ENCODE results near the gene COG2. TPM values are rescaled to one million over a fixed set of nuclear protein-coding genes. Genes with fewer than 3 reads are reported as not detected.
A peak's percentile ranks its signal among the peaks of the same experiment; 100 is the strongest.

COG2 gene
- 10 to 100 TPM; 21.9 to 34.4 (median 23.8) TPM for total RNA-seq

- peak within 1 kb of the TSS; percentile 75 for H3K4me3 ChIP-seq
- peaks cover 7% of the 10 kb centered on the region for H3K27me3 ChIP-seq
- peak within 1 kb of the TSS; percentile 81 for H3K27ac ChIP-seq
- WGBS = 0% methylated on average over 16 of the region's 62 CpGs
- TF ChIP-seq EP300 (IDR thresholded peaks at IDR 0.05) (no peak), CTCF (IDR thresholded peaks at IDR 0.05) (peak; percentile 97 to 100), POLR2A (IDR thresholded peaks at IDR 0.05) (peak in 1 of 2 donors; percentile 44), POLR2AphosphoS5 (IDR thresholded peaks at IDR 0.05) (peak in 2 of 3 donors; percentile 74 to 86)
- no peaks in the 10 kb centered on the region for H3K9me3 ChIP-seq
- DNase-seq (ENCODE audit: low spot score in 2 of 2) = peak; percentile 93 to 95
- H3K36me3 ChIP-seq = peaks cover 3% of the 10 kb centered on the region
- peaks cover 33% of the 10 kb centered on the region for H3K4me1 ChIP-seq
Measured at GRCh38 chr1:230642263-230642959, at the start of gene COG2. Gene COG2, plus strand, starts transcription at chr1:230642481. Its CDS starts 126 bp downstream, at chr1:230642607.

- Histone ChIP-seq H3K27me3 (no peaks in the 10 kb centered on the region), H3K4me3 (no peak overlapping the region), H3K27ac (no peak overlapping the region), H3K9me3 (no peaks in the 10 kb centered on the region), H3K4me1 (no peaks in the 10 kb centered on the region), H3K36me3 (no peaks in the 10 kb centered on the region)
- 67% methylated on average over 2 of the region's 2 CpGs for WGBS
- no peak for DNase-seq (ENCODE audit: low spot score in 2 of 2)
- TF ChIP-seq POLR2AphosphoS5 (IDR thresholded peaks at IDR 0.05) (no peak), EP300 (IDR thresholded peaks at IDR 0.05) (no peak), POLR2A (IDR thresholded peaks at IDR 0.05) (no peak), CTCF (IDR thresholded peaks at IDR 0.05) (no peak)
Measured at GRCh38 chr1:230592848-230593414, 49.4 kb upstream of the COG2 start.

GRCh38 chr1:230594214-230594773 lies 48.0 kb upstream of the COG2 start:
- Histone ChIP-seq H3K36me3 (no peaks in the 10 kb centered on the region), H3K4me1 (no peaks in the 10 kb centered on the region), H3K4me3 (no peak overlapping the region), H3K27me3 (no peaks in the 10 kb centered on the region), H3K27ac (no peak overlapping the region), H3K9me3 (no peaks in the 10 kb centered on the region)
- TF ChIP-seq POLR2A (IDR thresholded peaks at IDR 0.05) = no peak
- TF ChIP-seq POLR2AphosphoS5 (IDR thresholded peaks at IDR 0.05) = no peak
- TF ChIP-seq CTCF (IDR thresholded peaks at IDR 0.05) = no peak
- no peak for TF ChIP-seq EP300 (IDR thresholded peaks at IDR 0.05)
- no peak for DNase-seq (ENCODE audit: low spot score in 2 of 2)
- 85% methylated on average over 1 of the region's 1 CpG for WGBS

- no peaks in the 10 kb centered on the region for H3K9me3 ChIP-seq
- peaks cover 3% of the 10 kb centered on the region for H3K27me3 ChIP-seq
- no peaks in the 10 kb centered on the region for H3K36me3 ChIP-seq
- DNase-seq (ENCODE audit: low spot score in 2 of 2) = no peak
- H3K27ac ChIP-seq = no peak overlapping the region
- H3K4me3 ChIP-seq = no peak overlapping the region
- TF ChIP-seq CTCF (IDR thresholded peaks at IDR 0.05) (no peak), EP300 (IDR thresholded peaks at IDR 0.05) (no peak), POLR2A (IDR thresholded peaks at IDR 0.05) (no peak), POLR2AphosphoS5 (IDR thresholded peaks at IDR 0.05) (no peak)
- 72% methylated on average over 2 of the region's 2 CpGs for WGBS
- no peaks in the 10 kb centered on the region for H3K4me1 ChIP-seq
Measured at GRCh38 chr1:230595181-230595580, 47.1 kb upstream of the COG2 start.

- WGBS = 56% methylated on average over 2 of the region's 2 CpGs
Measured at GRCh38 chr1:230596306-230596705, 46.0 kb upstream of the COG2 start.

More at GRCh38 chr1:230596306-230596705, 46.0 kb upstream of the COG2 start:
- no peaks in the 10 kb centered on the region for H3K4me1 ChIP-seq
- TF ChIP-seq POLR2A (IDR thresholded peaks at IDR 0.05) (no peak), EP300 (IDR thresholded peaks at IDR 0.05) (no peak), POLR2AphosphoS5 (IDR thresholded peaks at IDR 0.05) (no peak), CTCF (IDR thresholded peaks at IDR 0.05) (no peak)
- no peak overlapping the region for H3K4me3 ChIP-seq
- H3K27me3 ChIP-seq = peaks cover 3% of the 10 kb centered on the region
- DNase-seq (ENCODE audit: low spot score in 2 of 2) = no peak
- no peaks in the 10 kb centered on the region for H3K36me3 ChIP-seq
- H3K27ac ChIP-seq = no peak overlapping the region
- no peaks in the 10 kb centered on the region for H3K9me3 ChIP-seq
